ENCODE results near the gene KATNBL1. TPM values are rescaled to one million over a fixed set of nuclear protein-coding genes. Genes with fewer than 3 reads are reported as not detected.

The KATNBL1 gene
- total and polyA plus RNA-seq, 12 donors = 10.3 to 63.9 (median 23.9) TPM

GRCh38 chr15:34233614-34234013, 23.7 kb upstream of the KATNBL1 start:
- Histone ChIP-seq H3K27ac (no peak overlapping the region), H3K9me3 (replicated peaks in 1 of 3) (no peaks in the 10 kb centered on the region), H3K4me1 (replicated peaks in 1 of 2) (no peaks in the 10 kb centered on the region), H3K36me3 (replicated peaks in 1 of 2) (peaks cover 0 to 45% of the 10 kb centered on the region in 2 donors), H3K27me3 (no peaks in the 10 kb centered on the region), H3K4me3 (no peak overlapping the region)
- TF ChIP-seq, protein P1, sequence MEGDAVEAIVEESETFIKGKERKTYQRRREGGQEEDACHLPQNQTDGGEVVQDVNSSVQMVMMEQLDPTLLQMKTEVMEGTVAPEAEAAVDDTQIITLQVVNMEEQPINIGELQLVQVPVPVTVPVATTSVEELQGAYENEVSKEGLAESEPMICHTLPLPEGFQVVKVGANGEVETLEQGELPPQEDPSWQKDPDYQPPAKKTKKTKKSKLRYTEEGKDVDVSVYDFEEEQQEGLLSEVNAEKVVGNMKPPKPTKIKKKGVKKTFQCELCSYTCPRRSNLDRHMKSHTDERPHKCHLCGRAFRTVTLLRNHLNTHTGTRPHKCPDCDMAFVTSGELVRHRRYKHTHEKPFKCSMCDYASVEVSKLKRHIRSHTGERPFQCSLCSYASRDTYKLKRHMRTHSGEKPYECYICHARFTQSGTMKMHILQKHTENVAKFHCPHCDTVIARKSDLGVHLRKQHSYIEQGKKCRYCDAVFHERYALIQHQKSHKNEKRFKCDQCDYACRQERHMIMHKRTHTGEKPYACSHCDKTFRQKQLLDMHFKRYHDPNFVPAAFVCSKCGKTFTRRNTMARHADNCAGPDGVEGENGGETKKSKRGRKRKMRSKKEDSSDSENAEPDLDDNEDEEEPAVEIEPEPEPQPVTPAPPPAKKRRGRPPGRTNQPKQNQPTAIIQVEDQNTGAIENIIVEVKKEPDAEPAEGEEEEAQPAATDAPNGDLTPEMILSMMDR (IDR thresholded peaks at IDR 0.05) = no peak
- WGBS, 4 donors = 85 to 87% (median 86%) methylated on average over 6 of the region's 6 CpGs
- intact Hi-C loops (cut with DNase I) = loop anchor here in 1 of 2 donors (10.0 kb wide), 1 partner anchor 131 kb away; the partner anchor contains the start of gene LPCAT4
- DNase-seq = no peak

- Histone ChIP-seq H3K36me3 (replicated peaks in 1 of 2) (peaks cover 0 to 15% of the 10 kb centered on the region in 2 donors), H3K4me1 (replicated peaks in 1 of 2) (peaks cover 12 to 24% of the 10 kb centered on the region in 2 donors), H3K4me3 (peak overlapping the region in 3 of 4 donors; percentile 65 to 93 (median 92)), H3K27ac (peak overlapping the region; percentile 65 to 88 (median 81)), H3K9me3 (replicated peaks in 1 of 3) (no peaks in the 10 kb centered on the region), H3K27me3 (no peaks in the 10 kb centered on the region)
- 40 to 56% (median 47%) methylated on average over 22 to 24 of the region's 24 CpGs for WGBS, 4 donors
- DNase-seq = no peak
- intact Hi-C loops (cut with DNase I) = no loop called here
- TF ChIP-seq, protein P1 (IDR thresholded peaks at IDR 0.05) = no peak
- TF ChIP-seq POLR2A (IDR thresholded peaks at IDR 0.05) = no peak
Observed at GRCh38 chr15:34223904-34224596, 14.2 kb upstream of the KATNBL1 start.

GRCh38 chr15:34217587-34218225, 7.8 kb upstream of the KATNBL1 start:
- Histone ChIP-seq H3K4me3 (no peak overlapping the region), H3K9me3 (replicated peaks in 1 of 3) (no peaks in the 10 kb centered on the region), H3K27ac (no peak overlapping the region), H3K4me1 (replicated peaks in 1 of 2) (no peaks in the 10 kb centered on the region), H3K27me3 (no peaks in the 10 kb centered on the region), H3K36me3 (replicated peaks in 1 of 2) (no peaks in the 10 kb centered on the region)
- TF ChIP-seq, protein P1 (IDR thresholded peaks at IDR 0.05) = no peak
- no peak for TF ChIP-seq POLR2A (IDR thresholded peaks at IDR 0.05)
- intact Hi-C loops (cut with DNase I) = loop anchor here in 1 of 2 donors (10.0 kb wide), 2 partner anchors 113 to 153 kb away; partner anchors contain the start of genes EMC7 and PGBD4
- DNase-seq = no peak
- 73 to 85% (median 77%) methylated on average over 7 of the region's 7 CpGs for WGBS, 4 donors

GRCh38 chr15:34216527-34217270, 6.8 kb upstream of the KATNBL1 start:
- H3K4me3 ChIP-seq = no peak overlapping the region
- H3K4me1 ChIP-seq (replicated peaks in 1 of 2) = no peaks in the 10 kb centered on the region
- H3K27me3 ChIP-seq = no peaks in the 10 kb centered on the region
- H3K27ac ChIP-seq = no peak overlapping the region
- TF ChIP-seq, protein P1 (IDR thresholded peaks at IDR 0.05) = no peak
- no peak for TF ChIP-seq POLR2A (IDR thresholded peaks at IDR 0.05)
- H3K36me3 ChIP-seq (replicated peaks in 1 of 2) = no peaks in the 10 kb centered on the region
- DNase-seq = no peak
- H3K9me3 ChIP-seq (replicated peaks in 1 of 3) = no peaks in the 10 kb centered on the region
- intact Hi-C loops (cut with DNase I) = loop anchor here in 1 of 2 donors (10.0 kb wide), 2 partner anchors 112 to 152 kb away; partner anchors contain the start of genes EMC7 and PGBD4
